ENCODE measurements around the gene NCKAP1.

Gene NCKAP1

GRCh38 chr2:183040604-183041003 is 2.3 kb upstream of the NCKAP1 start:
- ChIA-PET POLR2A (interaction anchor here (1.0 kb wide), 1 partner anchor 38 kb away, joined by 4 read pairs; the partner anchor contains the start of gene DUSP19), CTCF (no interaction called here)
- DNase-seq (ENCODE audit: extremely low spot score): no peak
- no peak for TF ChIP-seq FOXA1 (IDR thresholded peaks at IDR 0.05)
- no peak for TF ChIP-seq ZNF384 (IDR thresholded peaks at IDR 0.05)
- TF ChIP-seq SP1 (IDR thresholded peaks at IDR 0.05): no peak
- no peak for TF ChIP-seq ARNT (IDR thresholded peaks at IDR 0.05)
- no peak for TF ChIP-seq HDGF (IDR thresholded peaks at IDR 0.05; ENCODE audit: borderline replicate concordance)
- TF ChIP-seq BHLHE40 (IDR thresholded peaks at IDR 0.05; ENCODE audit: borderline replicate concordance): no peak
- no peak for TF ChIP-seq SUZ12 (IDR thresholded peaks at IDR 0.05)
- TF ChIP-seq NFRKB (IDR thresholded peaks at IDR 0.05): no peak
- no peak for TF ChIP-seq FOXM1 (IDR thresholded peaks at IDR 0.05; ENCODE audit: borderline replicate concordance)
- no peak for TF ChIP-seq ELF4 (IDR thresholded peaks at IDR 0.05)
- TF ChIP-seq TARDBP (IDR thresholded peaks at IDR 0.05): no peak

GRCh38 chr2:183037553-183038340 is 510 bp downstream of the NCKAP1 start:
- TF ChIP-seq CTBP1 (IDR thresholded peaks at IDR 0.05; ENCODE audit: borderline replicate concordance) (no peak), NFRKB (IDR thresholded peaks at IDR 0.05) (no peak), HDGF (IDR thresholded peaks at IDR 0.05; ENCODE audit: borderline replicate concordance) (no peak), FOXM1 (IDR thresholded peaks at IDR 0.05; ENCODE audit: borderline replicate concordance) (no peak), SP1 (IDR thresholded peaks at IDR 0.05) (no peak), BHLHE40 (IDR thresholded peaks at IDR 0.05; ENCODE audit: borderline replicate concordance) (no peak), LEF1 (IDR thresholded peaks at IDR 0.05; ENCODE audit: borderline replicate concordance) (no peak), ZNF384 (IDR thresholded peaks at IDR 0.05) (no peak), TARDBP (IDR thresholded peaks at IDR 0.05) (no peak), ELF4 (IDR thresholded peaks at IDR 0.05) (no peak), SUZ12 (IDR thresholded peaks at IDR 0.05) (no peak), FOXK2 (IDR thresholded peaks at IDR 0.05) (no peak), L3MBTL2 (conservative IDR thresholded peaks at IDR 0.05) (no peak), ARNT (IDR thresholded peaks at IDR 0.05) (no peak), FOXA1 (IDR thresholded peaks at IDR 0.05) (no peak)
- peak; percentile 39 for DNase-seq (ENCODE audit: extremely low spot score)
- ChIA-PET POLR2A (interaction anchor here (0.6 to 1.6 kb wide), 3 partner anchors 23 to 41 kb away, joined by 4 to 5 read pairs (median 5); partner anchors contain the start of gene DUSP19), CTCF (no interaction called here)

- CTCF ChIA-PET: no interaction called here
- no peak for DNase-seq (ENCODE audit: extremely low spot score)
- TF ChIP-seq NFRKB (IDR thresholded peaks at IDR 0.05): no peak
- TF ChIP-seq FOXA1 (IDR thresholded peaks at IDR 0.05): no peak
- no peak for TF ChIP-seq FOXK2 (IDR thresholded peaks at IDR 0.05)
- TF ChIP-seq SP1 (IDR thresholded peaks at IDR 0.05): no peak
- no peak for TF ChIP-seq L3MBTL2 (conservative IDR thresholded peaks at IDR 0.05)
- TF ChIP-seq SUZ12 (IDR thresholded peaks at IDR 0.05): no peak
- TF ChIP-seq TARDBP (IDR thresholded peaks at IDR 0.05): no peak
- TF ChIP-seq PKNOX1 (IDR thresholded peaks at IDR 0.05): peak; percentile 44
- TF ChIP-seq BHLHE40 (IDR thresholded peaks at IDR 0.05; ENCODE audit: borderline replicate concordance): no peak
- POLR2A ChIA-PET: interaction anchor here (0.6 to 1.6 kb wide), 4 partner anchors 22 to 87 kb away, joined by 4 to 5 read pairs (median 4); partner anchors contain the start of genes DUSP19 and NUP35
Measured at GRCh38 chr2:183037074-183037552, 1.1 kb downstream of the NCKAP1 start.

- ChIA-PET CTCF (interaction anchor here (0.6 kb wide), 1 partner anchor 165 kb away, joined by 3 read pairs; no protein-coding TSS in a partner anchor), POLR2A (interaction anchor here (1.2 kb wide), 1 partner anchor 88 kb away, joined by 4 read pairs; the partner anchor contains the start of gene NUP35)
- no peak for DNase-seq (ENCODE audit: extremely low spot score)
- TF ChIP-seq NFRKB (IDR thresholded peaks at IDR 0.05) (no peak), ZNF384 (IDR thresholded peaks at IDR 0.05) (no peak), L3MBTL2 (conservative IDR thresholded peaks at IDR 0.05) (no peak), BHLHE40 (IDR thresholded peaks at IDR 0.05; ENCODE audit: borderline replicate concordance) (no peak), TARDBP (IDR thresholded peaks at IDR 0.05) (no peak), PKNOX1 (IDR thresholded peaks at IDR 0.05) (no peak), FOXM1 (IDR thresholded peaks at IDR 0.05; ENCODE audit: borderline replicate concordance) (no peak), LEF1 (IDR thresholded peaks at IDR 0.05; ENCODE audit: borderline replicate concordance) (no peak), FOXA1 (IDR thresholded peaks at IDR 0.05) (no peak), CTBP1 (IDR thresholded peaks at IDR 0.05; ENCODE audit: borderline replicate concordance) (no peak), SP1 (IDR thresholded peaks at IDR 0.05) (no peak), HDGF (IDR thresholded peaks at IDR 0.05; ENCODE audit: borderline replicate concordance) (no peak), SUZ12 (IDR thresholded peaks at IDR 0.05) (no peak), ELF4 (IDR thresholded peaks at IDR 0.05) (no peak), ARNT (IDR thresholded peaks at IDR 0.05) (no peak), FOXK2 (IDR thresholded peaks at IDR 0.05) (no peak)
Measured at GRCh38 chr2:183035954-183036669, 2.1 kb downstream of the NCKAP1 start.

GRCh38 chr2:183035298-183035953 is 2.8 kb downstream of the NCKAP1 start:
- POLR2A ChIA-PET: interaction anchor here (1.2 kb wide), 1 partner anchor 43 kb away, joined by 5 read pairs; the partner anchor contains the start of gene DUSP19
- TF ChIP-seq BHLHE40 (IDR thresholded peaks at IDR 0.05; ENCODE audit: borderline replicate concordance): no peak
- no peak for TF ChIP-seq SP1 (IDR thresholded peaks at IDR 0.05)
- no peak for TF ChIP-seq ZNF384 (IDR thresholded peaks at IDR 0.05)
- TF ChIP-seq TARDBP (IDR thresholded peaks at IDR 0.05): no peak
- TF ChIP-seq LEF1 (IDR thresholded peaks at IDR 0.05; ENCODE audit: borderline replicate concordance): no peak
- no peak for TF ChIP-seq FOXK2 (IDR thresholded peaks at IDR 0.05)
- TF ChIP-seq ELF4 (IDR thresholded peaks at IDR 0.05): no peak
- TF ChIP-seq FOXA1 (IDR thresholded peaks at IDR 0.05): no peak
- TF ChIP-seq NFRKB (IDR thresholded peaks at IDR 0.05): no peak
- no peak for TF ChIP-seq PKNOX1 (IDR thresholded peaks at IDR 0.05)
- no peak for TF ChIP-seq SUZ12 (IDR thresholded peaks at IDR 0.05)
- TF ChIP-seq FOXM1 (IDR thresholded peaks at IDR 0.05; ENCODE audit: borderline replicate concordance): no peak
- no peak for TF ChIP-seq ARNT (IDR thresholded peaks at IDR 0.05)
- TF ChIP-seq HDGF (IDR thresholded peaks at IDR 0.05; ENCODE audit: borderline replicate concordance): no peak
- TF ChIP-seq CTBP1 (IDR thresholded peaks at IDR 0.05; ENCODE audit: borderline replicate concordance): no peak
- TF ChIP-seq L3MBTL2 (conservative IDR thresholded peaks at IDR 0.05): no peak
- no peak for DNase-seq (ENCODE audit: extremely low spot score)
- CTCF ChIA-PET: no interaction called here
